ENCODE measurements around the gene CEP192.
A peak's percentile ranks its signal among the peaks of the same experiment; 100 is the strongest.

Gene CEP192

GRCh38 chr18:13159579-13159978, 168.4 kb downstream of the CEP192 start:
- POLR2A ChIA-PET = interaction anchor here (1.6 kb wide), 1 partner anchor 168 kb away, joined by 5 read pairs; the partner anchor contains the start of gene CEP192
- CTCF ChIA-PET = interaction anchor here (0.6 to 4.1 kb wide), 51 partner anchors 10 to 768 kb away, joined by 3 to 32 read pairs (median 4); no protein-coding TSS in a partner anchor
- no peak overlapping the region for H3K27ac ChIP-seq (ENCODE audit: extremely low read depth, low read depth, low read length)
- peak; percentile 36 for TF ChIP-seq ZNF654 (tag by site-specific recombination; IDR thresholded peaks at IDR 0.05; ENCODE audit: low read depth)
- TF ChIP-seq ZNF768 (tag by site-specific recombination; IDR thresholded peaks at IDR 0.05) = no peak
- H3K4me1 ChIP-seq (ENCODE audit: control insufficient read depth, insufficient read depth, low read length) = no peaks in the 10 kb centered on the region
- no peaks in the 10 kb centered on the region for H3K36me3 ChIP-seq (ENCODE audit: control insufficient read depth in 2 of 2, insufficient read depth in 1 of 2, low read length in 2 of 2)
- no peak overlapping the region for H3K4me3 ChIP-seq (ENCODE audit: low read depth, low read length)
- H3K9me3 ChIP-seq (ENCODE audit: control insufficient read depth, insufficient read depth, low read depth, low read length) = no peaks in the 10 kb centered on the region; the same call in 1 of the 2 replicates

DNA sequence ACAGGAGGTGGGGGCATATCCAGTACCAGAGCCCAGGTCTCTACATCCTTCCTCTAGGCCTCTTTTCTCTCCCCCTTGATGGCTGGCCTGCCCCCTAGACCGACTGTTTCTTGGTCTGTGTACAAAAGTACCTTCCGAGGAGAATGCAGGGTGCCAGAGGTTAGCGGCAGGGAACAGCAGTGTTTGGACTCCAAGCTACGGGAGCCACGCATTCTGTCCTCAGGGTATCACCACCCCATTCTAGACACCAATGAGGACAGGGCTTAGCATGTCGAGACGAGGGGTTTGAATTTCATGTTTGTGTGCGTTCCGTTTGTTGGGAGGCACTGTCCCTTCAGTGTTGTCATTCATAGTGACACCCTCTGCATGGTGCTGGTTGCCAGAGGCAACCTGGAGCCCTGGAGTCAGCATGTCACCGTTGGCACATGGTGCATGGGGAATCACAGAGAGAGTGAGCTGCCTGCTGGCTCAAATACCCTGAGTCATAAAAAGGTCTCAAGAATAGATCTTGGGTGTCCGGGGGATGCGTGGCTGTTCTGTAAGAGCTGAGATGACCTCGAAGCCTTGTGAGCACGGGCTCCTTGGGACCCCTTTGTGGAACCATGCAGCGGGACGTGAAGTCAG, 170.2 kb downstream of the CEP192 start:
- no peak for TF ChIP-seq GLI4 (tag by site-specific recombination; IDR thresholded peaks at IDR 0.05)
- no peak for TF ChIP-seq ZBTB1 (tag by site-specific recombination; IDR thresholded peaks at IDR 0.05)
- no peak for TF ChIP-seq PBX3 (CRISPR knock-in tag; IDR thresholded peaks at IDR 0.05)
- no peak for TF ChIP-seq ZNF354C (tag by site-specific recombination; IDR thresholded peaks at IDR 0.05; ENCODE audit: borderline replicate concordance, low read depth)
- TF ChIP-seq ZNF747 (tag by site-specific recombination; IDR thresholded peaks at IDR 0.05) = no peak
- TF ChIP-seq ZNF404 (tag by site-specific recombination; IDR thresholded peaks at IDR 0.05) = no peak
- no peak for TF ChIP-seq YY2 (tag by site-specific recombination; IDR thresholded peaks at IDR 0.05)
- TF ChIP-seq ZNF654 (tag by site-specific recombination; IDR thresholded peaks at IDR 0.05; ENCODE audit: low read depth) = no peak
- no peak for TF ChIP-seq ZNF623 (tag by site-specific recombination; IDR thresholded peaks at IDR 0.05)
- no peak for TF ChIP-seq ZNF785 (tag by site-specific recombination; IDR thresholded peaks at IDR 0.05)
- no peak for TF ChIP-seq SP7 (tag by site-specific recombination; IDR thresholded peaks at IDR 0.05)
- TF ChIP-seq ZIC2 (tag by site-specific recombination; IDR thresholded peaks at IDR 0.05) = no peak
- ChIA-PET POLR2A (no interaction called here), CTCF (interaction anchor here (1.0 to 4.1 kb wide), 3 partner anchors 12 to 49 kb away, joined by 3 to 32 read pairs (median 3); no protein-coding TSS in a partner anchor)
- no peak overlapping the region for H3K4me3 ChIP-seq (ENCODE audit: low read depth, low read length)
- no peaks in the 10 kb centered on the region for H3K4me1 ChIP-seq (ENCODE audit: control insufficient read depth, insufficient read depth, low read length)
- no peaks in the 10 kb centered on the region for H3K36me3 ChIP-seq (ENCODE audit: control insufficient read depth in 2 of 2, insufficient read depth in 1 of 2, low read length in 2 of 2)
- no peaks in the 10 kb centered on the region; the same call in 1 of the 2 replicates for H3K9me3 ChIP-seq (ENCODE audit: control insufficient read depth, insufficient read depth, low read depth, low read length)
- H3K27ac ChIP-seq (ENCODE audit: extremely low read depth, low read depth, low read length) = no peak overlapping the region

- ChIA-PET POLR2A (no interaction called here), CTCF (no interaction called here)
- no peaks in the 10 kb centered on the region; the same call in 1 of the 2 replicates for H3K9me3 ChIP-seq (ENCODE audit: control insufficient read depth, insufficient read depth, low read depth, low read length)
- H3K27ac ChIP-seq (ENCODE audit: extremely low read depth, low read depth, low read length) = no peak overlapping the region
- H3K36me3 ChIP-seq (ENCODE audit: control insufficient read depth in 2 of 2, insufficient read depth in 1 of 2, low read length in 2 of 2) = no peaks in the 10 kb centered on the region
- H3K4me1 ChIP-seq (ENCODE audit: control insufficient read depth, insufficient read depth, low read length) = no peaks in the 10 kb centered on the region
- H3K4me3 ChIP-seq (ENCODE audit: low read depth, low read length) = no peak overlapping the region
- TF ChIP-seq EGR2 (tag by site-specific recombination; IDR thresholded peaks at IDR 0.05; ENCODE audit: low read depth) (no peak), ZSCAN30 (tag by site-specific recombination; IDR thresholded peaks at IDR 0.05) (no peak), ZNF558 (tag by site-specific recombination; IDR thresholded peaks at IDR 0.05) (no peak), YY2 (tag by site-specific recombination; IDR thresholded peaks at IDR 0.05) (no peak), GLI2 (tag by site-specific recombination; IDR thresholded peaks at IDR 0.05; ENCODE audit: borderline replicate concordance, low read depth) (no peak), ZNF214 (tag by site-specific recombination; IDR thresholded peaks at IDR 0.05; ENCODE audit: borderline replicate concordance) (no peak), ZNF23 (tag by site-specific recombination; IDR thresholded peaks at IDR 0.05; ENCODE audit: borderline replicate concordance) (no peak), ZNF155 (tag by site-specific recombination; IDR thresholded peaks at IDR 0.05) (no peak), ZNF530 (tag by site-specific recombination; IDR thresholded peaks at IDR 0.05; ENCODE audit: low read depth) (no peak), ZNF341 (tag by site-specific recombination; IDR thresholded peaks at IDR 0.05; ENCODE audit: low read depth) (no peak), ZNF701 (tag by site-specific recombination; IDR thresholded peaks at IDR 0.05) (no peak), ZNF670 (tag by site-specific recombination; IDR thresholded peaks at IDR 0.05; ENCODE audit: low read depth) (no peak), ZNF138 (tag by site-specific recombination; IDR thresholded peaks at IDR 0.05; ENCODE audit: borderline replicate concordance) (no peak), ZNF785 (tag by site-specific recombination; IDR thresholded peaks at IDR 0.05) (no peak), ZNF391 (tag by site-specific recombination; IDR thresholded peaks at IDR 0.05; ENCODE audit: borderline replicate concordance, low read depth) (no peak), ZNF791 (tag by site-specific recombination; IDR thresholded peaks at IDR 0.05) (no peak), ZBTB7A (tag by site-specific recombination; IDR thresholded peaks at IDR 0.05; ENCODE audit: low read depth) (no peak)
- TF ChIP-seq, protein P1, sequence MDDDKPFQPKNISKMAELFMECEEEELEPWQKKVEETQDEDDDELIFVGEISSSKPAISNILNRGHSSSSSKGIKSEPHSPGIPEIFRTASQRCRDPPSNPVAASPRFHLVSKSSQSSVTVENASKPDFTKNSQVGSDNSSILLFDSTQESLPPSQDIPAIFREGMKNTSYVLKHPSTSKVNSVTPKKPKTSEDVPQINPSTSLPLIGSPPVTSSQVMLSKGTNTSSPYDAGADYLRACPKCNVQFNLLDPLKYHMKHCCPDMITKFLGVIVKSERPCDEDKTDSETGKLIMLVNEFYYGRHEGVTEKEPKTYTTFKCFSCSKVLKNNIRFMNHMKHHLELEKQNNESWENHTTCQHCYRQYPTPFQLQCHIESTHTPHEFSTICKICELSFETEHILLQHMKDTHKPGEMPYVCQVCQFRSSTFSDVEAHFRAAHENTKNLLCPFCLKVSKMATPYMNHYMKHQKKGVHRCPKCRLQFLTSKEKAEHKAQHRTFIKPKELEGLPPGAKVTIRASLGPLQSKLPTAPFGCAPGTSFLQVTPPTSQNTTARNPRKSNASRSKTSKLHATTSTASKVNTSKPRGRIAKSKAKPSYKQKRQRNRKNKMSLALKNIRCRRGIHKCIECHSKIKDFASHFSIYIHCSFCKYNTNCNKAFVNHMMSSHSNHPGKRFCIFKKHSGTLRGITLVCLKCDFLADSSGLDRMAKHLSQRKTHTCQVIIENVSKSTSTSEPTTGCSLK (tag by site-specific recombination; IDR thresholded peaks at IDR 0.05) = no peak
Observed at GRCh38 chr18:13163167-13163927, 172.2 kb downstream of the CEP192 start.
